ENCODE results near the gene TCF7. TPM values are rescaled to one million over a fixed set of nuclear protein-coding genes. Genes with fewer than 3 reads are reported as not detected.

Gene TCF7
- total and polyA plus RNA-seq, 2 of the 13 experiments (the other 11 are each of a cell fraction or from before 2014, with no cell fraction given): 6.3 to 6.8 TPM

- in situ Hi-C loops (cut with HindIII; ENCODE audit: extremely low pct_ligation_motif_present, low pct_unique_long_range_greater_than_20kb) (no loop called here), intact Hi-C loops (cut with micrococcal nuclease; ENCODE audit: unreplicated experiment) (no loop called here)
- ChIA-PET CTCF (ENCODE audit: low intra/inter-chr PET ratio, low total read pairs) (no interaction called here), POLR2A (interaction anchor here (1.4 to 5.5 kb wide), 2 partner anchors 10 to 18 kb away, joined by 3 to 43 read pairs; no protein-coding TSS in a partner anchor)
- no peak for DNase-seq (ENCODE audit: low spot score)
- no peak for FAIRE-seq
- Histone ChIP-seq H3K4me2 (ENCODE audit: low read depth, low read length) (no peak overlapping the region), H3K27me3 (ENCODE audit: control insufficient read depth in 1 of 2, insufficient read depth in 2 of 2, low read length in 2 of 2) (no peaks in the 10 kb centered on the region), H3K79me2 (ENCODE audit: insufficient read depth, low read length) (no peaks in the 10 kb centered on the region), H3K27ac (ENCODE audit: extremely low read length, insufficient read depth, low read length) (no peak overlapping the region), H3K4me1 (ENCODE audit: insufficient read depth, low read length) (peaks cover 88% of the 10 kb centered on the region), H3K9me3 (ENCODE audit: low read length) (no peaks in the 10 kb centered on the region), H4K20me1 (ENCODE audit: insufficient read depth, low read length) (no peaks in the 10 kb centered on the region), H3K9ac (ENCODE audit: insufficient read depth, low read depth, low read length) (no peak overlapping the region), H3K4me3 (replicated peaks in 1 of 3; ENCODE audit: insufficient read depth in 1 of 3, low read depth in 2 of 3, low read length in 3 of 3) (no peak overlapping the region), H3K36me3 (replicated peaks in 1 of 2; ENCODE audit: control insufficient read depth in 1 of 2, insufficient read depth in 2 of 2, low read length in 2 of 2) (no peaks in the 10 kb centered on the region), H2AFZ (ENCODE audit: low read length) (no peak overlapping the region)
- 100% methylated on average over 1 of the region's 5 CpGs for WGBS (ENCODE audit: low lambda C conversion rate)
- BruUV-seq (replicated peaks): no TSS peak
- no peak for ATAC-seq
- TF ChIP-seq PITX1 (CRISPR knock-in tag; IDR thresholded peaks at IDR 0.05) (no peak), ZC3H13 (CRISPR knock-in tag; IDR thresholded peaks at IDR 0.05) (no peak), ZNF263 (CRISPR knock-in tag; IDR thresholded peaks at IDR 0.05) (peak; percentile 94), ZNF484 (CRISPR knock-in tag; IDR thresholded peaks at IDR 0.05; ENCODE audit: borderline replicate concordance, low read depth) (no peak), ZNF770 (CRISPR knock-in tag; IDR thresholded peaks at IDR 0.05) (no peak), SP4 (CRISPR knock-in tag; IDR thresholded peaks at IDR 0.05) (no peak), LRRFIP1 (CRISPR knock-in tag; conservative IDR thresholded peaks at IDR 0.05) (no peak), BRD4 (CRISPR knock-in tag; IDR thresholded peaks at IDR 0.05) (peak; percentile 37; the same call in 1 of the 2 replicates)
- TF ChIP-seq, protein P1, sequence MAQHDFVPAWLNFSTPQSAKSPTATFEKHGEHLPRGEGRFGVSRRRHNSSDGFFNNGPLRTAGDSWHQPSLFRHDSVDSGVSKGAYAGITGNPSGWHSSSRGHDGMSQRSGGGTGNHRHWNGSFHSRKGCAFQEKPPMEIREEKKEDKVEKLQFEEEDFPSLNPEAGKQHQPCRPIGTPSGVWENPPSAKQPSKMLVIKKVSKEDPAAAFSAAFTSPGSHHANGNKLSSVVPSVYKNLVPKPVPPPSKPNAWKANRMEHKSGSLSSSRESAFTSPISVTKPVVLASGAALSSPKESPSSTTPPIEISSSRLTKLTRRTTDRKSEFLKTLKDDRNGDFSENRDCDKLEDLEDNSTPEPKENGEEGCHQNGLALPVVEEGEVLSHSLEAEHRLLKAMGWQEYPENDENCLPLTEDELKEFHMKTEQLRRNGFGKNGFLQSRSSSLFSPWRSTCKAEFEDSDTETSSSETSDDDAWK (CRISPR knock-in tag; IDR thresholded peaks at IDR 0.05): no peak
- TF ChIP-seq, protein P2, sequence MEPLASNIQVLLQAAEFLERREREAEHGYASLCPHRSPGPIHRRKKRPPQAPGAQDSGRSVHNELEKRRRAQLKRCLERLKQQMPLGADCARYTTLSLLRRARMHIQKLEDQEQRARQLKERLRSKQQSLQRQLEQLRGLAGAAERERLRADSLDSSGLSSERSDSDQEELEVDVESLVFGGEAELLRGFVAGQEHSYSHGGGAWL (CRISPR knock-in tag; IDR thresholded peaks at IDR 0.05): no peak
- TF ChIP-seq, protein P3, sequence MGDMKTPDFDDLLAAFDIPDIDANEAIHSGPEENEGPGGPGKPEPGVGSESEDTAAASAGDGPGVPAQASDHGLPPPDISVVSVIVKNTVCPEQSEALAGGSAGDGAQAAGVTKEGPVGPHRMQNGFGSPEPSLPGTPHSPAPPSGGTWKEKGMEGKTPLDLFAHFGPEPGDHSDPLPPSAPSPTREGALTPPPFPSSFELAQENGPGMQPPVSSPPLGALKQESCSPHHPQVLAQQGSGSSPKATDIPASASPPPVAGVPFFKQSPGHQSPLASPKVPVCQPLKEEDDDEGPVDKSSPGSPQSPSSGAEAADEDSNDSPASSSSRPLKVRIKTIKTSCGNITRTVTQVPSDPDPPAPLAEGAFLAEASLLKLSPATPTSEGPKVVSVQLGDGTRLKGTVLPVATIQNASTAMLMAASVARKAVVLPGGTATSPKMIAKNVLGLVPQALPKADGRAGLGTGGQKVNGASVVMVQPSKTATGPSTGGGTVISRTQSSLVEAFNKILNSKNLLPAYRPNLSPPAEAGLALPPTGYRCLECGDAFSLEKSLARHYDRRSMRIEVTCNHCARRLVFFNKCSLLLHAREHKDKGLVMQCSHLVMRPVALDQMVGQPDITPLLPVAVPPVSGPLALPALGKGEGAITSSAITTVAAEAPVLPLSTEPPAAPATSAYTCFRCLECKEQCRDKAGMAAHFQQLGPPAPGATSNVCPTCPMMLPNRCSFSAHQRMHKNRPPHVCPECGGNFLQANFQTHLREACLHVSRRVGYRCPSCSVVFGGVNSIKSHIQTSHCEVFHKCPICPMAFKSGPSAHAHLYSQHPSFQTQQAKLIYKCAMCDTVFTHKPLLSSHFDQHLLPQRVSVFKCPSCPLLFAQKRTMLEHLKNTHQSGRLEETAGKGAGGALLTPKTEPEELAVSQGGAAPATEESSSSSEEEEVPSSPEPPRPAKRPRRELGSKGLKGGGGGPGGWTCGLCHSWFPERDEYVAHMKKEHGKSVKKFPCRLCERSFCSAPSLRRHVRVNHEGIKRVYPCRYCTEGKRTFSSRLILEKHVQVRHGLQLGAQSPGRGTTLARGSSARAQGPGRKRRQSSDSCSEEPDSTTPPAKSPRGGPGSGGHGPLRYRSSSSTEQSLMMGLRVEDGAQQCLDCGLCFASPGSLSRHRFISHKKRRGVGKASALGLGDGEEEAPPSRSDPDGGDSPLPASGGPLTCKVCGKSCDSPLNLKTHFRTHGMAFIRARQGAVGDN (CRISPR knock-in tag; IDR thresholded peaks at IDR 0.05): peak; percentile 61
Observed at GRCh38 chr5:134088994-134089560, 25.4 kb upstream of the TCF7 start.

Data from HepG2 (cell line).